ENCODE data around the gene ACSL4. TPM values are rescaled to one million over a fixed set of nuclear protein-coding genes. Genes with fewer than 3 reads are reported as not detected.

The ACSL4 gene
- 42.2 TPM for polyA plus RNA-seq (2013, experiment 1 of 4)
- 40.1 TPM for polyA plus RNA-seq (2013, experiment 2 of 4)
- 26.2 TPM for polyA plus RNA-seq (2013, experiment 3 of 4)
- 28.2 TPM for polyA plus RNA-seq (2013, experiment 4 of 4)

GRCh38 chrX:109732807-109733612 is at the start of gene ACSL4:
TSS of gene ACSL4 (minus strand) at chrX:109733257. CDS start at chrX:109683363, 49,894 bp downstream.
- 0% methylated on average over 89 of the region's 89 CpGs for WGBS, 2 experiments
- H3K4me3 ChIP-seq (ENCODE audit: insufficient read depth, low read depth, low read length), result peak within 1 kb of the TSS; percentile 70
- peaks cover 5% of the 10 kb centered on the region for H3K4me1 ChIP-seq (ENCODE audit: control insufficient read depth, insufficient read depth, low read length)
- H3K27me3 ChIP-seq (ENCODE audit: control insufficient read depth, insufficient read depth, low read length, poor library complexity, severe bottlenecking), result peaks cover 8% of the 10 kb centered on the region
- H3K36me3 ChIP-seq (ENCODE audit: control insufficient read depth, insufficient read depth, low read length), result no peaks in the 10 kb centered on the region
- no peak within 1 kb of the TSS for H3K27ac ChIP-seq (ENCODE audit: insufficient read depth, low read depth, low read length, poor library complexity, severe bottlenecking)
- H3K9me3 ChIP-seq (ENCODE audit: control insufficient read depth, low read length), result no peaks in the 10 kb centered on the region

- H3K27me3 ChIP-seq (ENCODE audit: control insufficient read depth, insufficient read depth, low read length, poor library complexity, severe bottlenecking), result no peaks in the 10 kb centered on the region
- H3K4me3 ChIP-seq (ENCODE audit: insufficient read depth, low read depth, low read length), result no peak overlapping the region
- H3K9me3 ChIP-seq (ENCODE audit: control insufficient read depth, low read length), result no peaks in the 10 kb centered on the region
- no peaks in the 10 kb centered on the region for H3K4me1 ChIP-seq (ENCODE audit: control insufficient read depth, insufficient read depth, low read length)
- 88 to 95% methylated on average over 4 of the region's 4 CpGs for WGBS, 2 experiments
- no peaks in the 10 kb centered on the region for H3K36me3 ChIP-seq (ENCODE audit: control insufficient read depth, insufficient read depth, low read length)
- no peak overlapping the region for H3K27ac ChIP-seq (ENCODE audit: insufficient read depth, low read depth, low read length, poor library complexity, severe bottlenecking)
These were observed 44.7 kb upstream of the ACSL4 start for GRCh38 chrX:109777749-109778148.

GRCh38 chrX:109776986-109777385 is 43.9 kb upstream of the ACSL4 start:
- no peak overlapping the region for H3K27ac ChIP-seq (ENCODE audit: insufficient read depth, low read depth, low read length, poor library complexity, severe bottlenecking)
- H3K4me3 ChIP-seq (ENCODE audit: insufficient read depth, low read depth, low read length), result no peak overlapping the region
- no peaks in the 10 kb centered on the region for H3K36me3 ChIP-seq (ENCODE audit: control insufficient read depth, insufficient read depth, low read length)
- H3K27me3 ChIP-seq (ENCODE audit: control insufficient read depth, insufficient read depth, low read length, poor library complexity, severe bottlenecking), result no peaks in the 10 kb centered on the region
- whole genome bisulfite sequencing, 2 experiments, result 98 to 100% methylated on average over 1 to 4 of the region's 4 CpGs
- no peaks in the 10 kb centered on the region for H3K9me3 ChIP-seq (ENCODE audit: control insufficient read depth, low read length)
- no peaks in the 10 kb centered on the region for H3K4me1 ChIP-seq (ENCODE audit: control insufficient read depth, insufficient read depth, low read length)

- Histone ChIP-seq H3K27me3 (ENCODE audit: control insufficient read depth, insufficient read depth, low read length, poor library complexity, severe bottlenecking) (no peaks in the 10 kb centered on the region), H3K4me3 (ENCODE audit: insufficient read depth, low read depth, low read length) (no peak overlapping the region), H3K9me3 (ENCODE audit: control insufficient read depth, low read length) (no peaks in the 10 kb centered on the region), H3K27ac (ENCODE audit: insufficient read depth, low read depth, low read length, poor library complexity, severe bottlenecking) (no peak overlapping the region), H3K36me3 (ENCODE audit: control insufficient read depth, insufficient read depth, low read length) (no peaks in the 10 kb centered on the region), H3K4me1 (ENCODE audit: control insufficient read depth, insufficient read depth, low read length) (no peaks in the 10 kb centered on the region)
- 88 to 100% methylated on average over 2 of the region's 3 CpGs for WGBS, 2 experiments
These were observed 43.4 kb upstream of the ACSL4 start for GRCh38 chrX:109776432-109776831.

GRCh38 chrX:109775386-109775785 is 42.3 kb upstream of the ACSL4 start:
- WGBS, 2 experiments, result 67 to 76% methylated on average over 3 of the region's 3 CpGs
- no peak overlapping the region for H3K27ac ChIP-seq (ENCODE audit: insufficient read depth, low read depth, low read length, poor library complexity, severe bottlenecking)
- H3K4me3 ChIP-seq (ENCODE audit: insufficient read depth, low read depth, low read length), result no peak overlapping the region
- H3K9me3 ChIP-seq (ENCODE audit: control insufficient read depth, low read length), result no peaks in the 10 kb centered on the region
- no peaks in the 10 kb centered on the region for H3K27me3 ChIP-seq (ENCODE audit: control insufficient read depth, insufficient read depth, low read length, poor library complexity, severe bottlenecking)
- no peaks in the 10 kb centered on the region for H3K4me1 ChIP-seq (ENCODE audit: control insufficient read depth, insufficient read depth, low read length)
- no peaks in the 10 kb centered on the region for H3K36me3 ChIP-seq (ENCODE audit: control insufficient read depth, insufficient read depth, low read length)

DNA sequence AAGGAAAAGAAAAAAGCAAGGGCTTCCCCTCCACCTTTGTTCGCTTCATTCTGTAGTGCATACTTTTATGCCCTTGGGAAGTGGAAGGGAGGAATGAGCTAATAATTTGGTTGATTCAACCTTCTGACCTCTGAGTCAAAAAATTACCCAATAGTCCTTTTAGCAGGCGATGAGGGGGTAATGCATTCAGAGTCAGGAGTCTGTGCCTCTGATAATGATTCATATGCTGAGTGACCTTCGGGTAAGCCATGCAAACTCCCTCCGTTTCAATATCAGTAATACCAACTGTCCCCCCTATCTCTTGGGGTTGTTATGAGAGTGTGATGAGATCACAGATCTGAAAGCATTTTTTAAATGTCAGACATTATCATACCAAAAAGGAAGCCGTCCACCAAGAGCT is 41.6 kb upstream of the ACSL4 start:
- Histone ChIP-seq H3K36me3 (ENCODE audit: control insufficient read depth, insufficient read depth, low read length) (no peaks in the 10 kb centered on the region), H3K27me3 (ENCODE audit: control insufficient read depth, insufficient read depth, low read length, poor library complexity, severe bottlenecking) (no peaks in the 10 kb centered on the region), H3K4me1 (ENCODE audit: control insufficient read depth, insufficient read depth, low read length) (no peaks in the 10 kb centered on the region), H3K27ac (ENCODE audit: insufficient read depth, low read depth, low read length, poor library complexity, severe bottlenecking) (no peak overlapping the region), H3K4me3 (ENCODE audit: insufficient read depth, low read depth, low read length) (no peak overlapping the region), H3K9me3 (ENCODE audit: control insufficient read depth, low read length) (no peaks in the 10 kb centered on the region)
- WGBS, 2 experiments, result 60 to 81% methylated on average over 2 of the region's 5 CpGs

DNA sequence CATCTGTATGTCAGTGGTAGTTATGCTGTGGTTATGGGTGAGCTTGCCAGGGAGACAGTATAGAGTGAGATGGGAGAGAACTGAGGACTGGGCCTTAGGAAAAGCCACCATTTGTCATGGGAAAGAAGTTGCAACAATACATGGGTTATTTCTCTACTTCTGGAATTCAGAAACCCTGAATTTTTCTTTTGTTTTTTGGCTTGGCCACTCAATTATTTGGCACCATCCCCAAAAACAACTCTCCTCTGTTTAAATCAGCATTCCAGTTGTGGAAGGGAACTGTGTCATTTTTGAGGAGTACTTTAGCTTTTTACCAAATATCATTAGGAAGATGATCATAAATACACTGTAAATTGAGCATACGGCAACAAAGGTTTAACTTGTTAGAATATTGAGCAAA is 41.1 kb upstream of the ACSL4 start:
- no peaks in the 10 kb centered on the region for H3K9me3 ChIP-seq (ENCODE audit: control insufficient read depth, low read length)
- WGBS, 2 experiments, result 92 to 100% methylated on average over 1 of the region's 1 CpG
- H3K4me1 ChIP-seq (ENCODE audit: control insufficient read depth, insufficient read depth, low read length), result no peaks in the 10 kb centered on the region
- H3K36me3 ChIP-seq (ENCODE audit: control insufficient read depth, insufficient read depth, low read length), result no peaks in the 10 kb centered on the region
- no peaks in the 10 kb centered on the region for H3K27me3 ChIP-seq (ENCODE audit: control insufficient read depth, insufficient read depth, low read length, poor library complexity, severe bottlenecking)
- H3K27ac ChIP-seq (ENCODE audit: insufficient read depth, low read depth, low read length, poor library complexity, severe bottlenecking), result no peak overlapping the region
- no peak overlapping the region for H3K4me3 ChIP-seq (ENCODE audit: insufficient read depth, low read depth, low read length)

- WGBS, 2 experiments, result 96 to 100% methylated on average over 2 of the region's 2 CpGs
- Histone ChIP-seq H3K9me3 (ENCODE audit: control insufficient read depth, low read length) (no peaks in the 10 kb centered on the region), H3K27me3 (ENCODE audit: control insufficient read depth, insufficient read depth, low read length, poor library complexity, severe bottlenecking) (no peaks in the 10 kb centered on the region), H3K4me3 (ENCODE audit: insufficient read depth, low read depth, low read length) (no peak overlapping the region), H3K36me3 (ENCODE audit: control insufficient read depth, insufficient read depth, low read length) (no peaks in the 10 kb centered on the region), H3K4me1 (ENCODE audit: control insufficient read depth, insufficient read depth, low read length) (no peaks in the 10 kb centered on the region), H3K27ac (ENCODE audit: insufficient read depth, low read depth, low read length, poor library complexity, severe bottlenecking) (no peak overlapping the region)
These were observed 40.3 kb upstream of the ACSL4 start for GRCh38 chrX:109773374-109773773.

GRCh38 chrX:109770780-109771179 is 37.7 kb upstream of the ACSL4 start:
- WGBS, 2 experiments, result 93 to 100% methylated on average over 1 to 2 of the region's 2 CpGs
- no peaks in the 10 kb centered on the region for H3K27me3 ChIP-seq (ENCODE audit: control insufficient read depth, insufficient read depth, low read length, poor library complexity, severe bottlenecking)
- no peak overlapping the region for H3K27ac ChIP-seq (ENCODE audit: insufficient read depth, low read depth, low read length, poor library complexity, severe bottlenecking)
- H3K4me3 ChIP-seq (ENCODE audit: insufficient read depth, low read depth, low read length), result no peak overlapping the region
- H3K9me3 ChIP-seq (ENCODE audit: control insufficient read depth, low read length), result no peaks in the 10 kb centered on the region
- no peaks in the 10 kb centered on the region for H3K36me3 ChIP-seq (ENCODE audit: control insufficient read depth, insufficient read depth, low read length)
- H3K4me1 ChIP-seq (ENCODE audit: control insufficient read depth, insufficient read depth, low read length), result no peaks in the 10 kb centered on the region

DNA sequence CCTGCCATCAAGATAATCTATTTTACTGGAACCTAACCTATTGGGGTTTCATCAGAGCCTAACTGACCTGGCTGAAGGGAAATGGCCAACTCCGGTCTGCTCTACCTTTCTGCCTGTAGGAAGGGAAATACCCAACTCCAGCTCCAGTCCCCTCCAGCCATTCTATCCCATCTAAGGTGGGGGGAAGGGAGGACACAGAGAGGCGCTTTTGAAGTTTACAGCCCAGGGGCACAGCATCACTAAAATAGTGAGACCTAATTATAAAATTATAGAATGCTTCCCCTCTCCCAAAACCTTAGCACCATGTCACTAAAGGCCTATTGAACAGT is 27.8 kb upstream of the ACSL4 start:
- Histone ChIP-seq H3K36me3 (ENCODE audit: control insufficient read depth, insufficient read depth, low read length) (no peaks in the 10 kb centered on the region), H3K4me3 (ENCODE audit: insufficient read depth, low read depth, low read length) (no peak overlapping the region), H3K4me1 (ENCODE audit: control insufficient read depth, insufficient read depth, low read length) (no peaks in the 10 kb centered on the region), H3K27me3 (ENCODE audit: control insufficient read depth, insufficient read depth, low read length, poor library complexity, severe bottlenecking) (no peaks in the 10 kb centered on the region), H3K27ac (ENCODE audit: insufficient read depth, low read depth, low read length, poor library complexity, severe bottlenecking) (no peak overlapping the region), H3K9me3 (ENCODE audit: control insufficient read depth, low read length) (no peaks in the 10 kb centered on the region)
- WGBS, 2 experiments, result 45% methylated on average over 1 of the region's 2 CpGs; no CpG with 5 or more reads in 1 of the 2 experiments

All from ectodermal cell (in vitro differentiated cells).